GM19455 (cell line): ENCODE results near the gene COL1A2.
A peak's percentile ranks its signal among the peaks of the same experiment; 100 is the strongest.

Source experiments
- ATAC-seq: cut with Tn5 transposase; IDR thresholded peaks from one replicate; pipeline ENCODE4 v1.9.1; 2021; ENCODE audit not compliant: unreplicated experiment

COL1A2 gene

DNA sequence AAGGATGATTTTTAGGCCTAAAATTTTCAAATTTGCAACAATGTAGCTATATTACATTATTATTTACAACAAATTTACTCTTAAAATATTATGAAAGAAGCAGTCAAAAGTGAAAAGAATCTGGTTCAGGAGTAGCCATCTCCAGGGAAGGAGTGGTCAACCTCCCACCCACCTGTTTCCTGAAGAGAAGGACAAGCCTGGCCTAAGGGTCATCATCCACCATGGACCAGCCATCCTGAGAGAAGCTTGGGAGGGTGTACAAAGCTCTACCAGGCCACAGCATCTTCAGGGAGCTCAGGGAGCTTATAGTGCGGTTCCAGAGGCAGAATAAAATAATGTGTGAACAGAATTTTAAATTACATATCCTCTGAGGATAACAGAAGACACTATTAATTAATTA is 38.1 kb downstream of the COL1A2 start:
- no peak for ATAC-seq

DNA sequence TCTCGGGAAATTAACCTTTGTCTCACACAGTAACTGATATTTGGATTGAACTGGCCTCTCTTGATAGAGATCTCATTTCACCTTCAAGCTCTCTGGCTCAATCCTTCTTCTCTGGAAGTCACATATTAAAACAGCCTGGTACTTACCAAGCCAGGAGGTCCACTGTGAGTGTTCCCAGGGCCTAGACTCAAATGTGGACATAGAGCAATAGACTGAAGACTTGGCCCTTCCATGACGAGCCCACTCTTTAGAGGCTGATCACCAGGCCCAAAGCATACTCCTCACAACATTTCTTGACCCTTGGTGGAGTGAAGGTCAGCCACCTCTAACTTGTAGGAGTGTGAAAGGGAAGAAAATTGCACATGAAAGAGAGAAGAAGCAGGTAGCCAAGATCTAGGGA is 38.5 kb downstream of the COL1A2 start:
- no peak for ATAC-seq

GRCh38 chr7:94434042-94434441 is 39.3 kb downstream of the COL1A2 start:
- ATAC-seq = no peak

DNA sequence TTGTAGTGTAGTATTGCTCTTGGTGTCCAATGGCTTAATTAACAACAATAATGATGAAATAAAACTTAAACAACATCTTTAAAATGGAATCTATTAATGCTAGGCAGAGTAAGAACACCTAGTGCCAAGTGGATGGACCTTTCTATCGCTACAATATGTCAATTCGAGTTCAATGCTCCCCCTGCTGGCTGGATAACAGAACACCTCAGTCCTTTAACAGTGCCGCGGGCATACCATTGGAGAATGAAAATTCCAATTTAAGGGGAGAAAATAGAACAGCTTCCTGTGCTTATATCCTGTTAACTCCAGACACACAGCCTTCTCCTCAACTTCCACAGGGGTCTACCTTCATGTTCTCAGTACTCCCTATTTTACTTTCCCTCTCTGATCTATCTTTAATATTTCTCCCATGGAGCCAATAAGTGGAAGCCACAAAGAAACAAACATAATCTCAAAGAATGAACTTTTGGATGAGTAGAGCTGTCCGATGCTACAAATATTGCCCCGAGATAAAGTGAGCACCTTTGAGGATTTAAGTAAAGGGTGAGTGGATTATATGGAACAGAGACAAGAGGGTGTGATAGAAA is 41.4 kb downstream of the COL1A2 start:
- peak; percentile 90 for ATAC-seq

DNA sequence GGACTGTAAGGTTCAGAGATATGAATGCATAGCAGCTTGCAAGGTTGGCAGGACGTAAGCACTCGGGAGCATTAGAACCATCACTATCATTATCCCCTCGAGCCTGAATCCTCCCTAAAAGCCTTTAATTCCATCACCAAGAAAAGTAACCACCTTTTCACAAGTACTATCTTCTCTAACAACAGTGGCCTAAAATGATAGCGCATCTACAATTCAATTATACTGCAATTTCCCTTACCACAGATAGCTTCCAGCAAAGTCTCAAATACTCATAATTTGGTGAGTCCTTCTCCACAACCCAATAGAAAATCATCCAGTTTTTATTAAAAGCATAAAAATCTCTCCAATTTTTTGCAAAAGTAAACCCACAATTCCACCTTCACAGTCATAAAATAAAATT is 42.0 kb downstream of the COL1A2 start:
- ATAC-seq = no peak

DNA sequence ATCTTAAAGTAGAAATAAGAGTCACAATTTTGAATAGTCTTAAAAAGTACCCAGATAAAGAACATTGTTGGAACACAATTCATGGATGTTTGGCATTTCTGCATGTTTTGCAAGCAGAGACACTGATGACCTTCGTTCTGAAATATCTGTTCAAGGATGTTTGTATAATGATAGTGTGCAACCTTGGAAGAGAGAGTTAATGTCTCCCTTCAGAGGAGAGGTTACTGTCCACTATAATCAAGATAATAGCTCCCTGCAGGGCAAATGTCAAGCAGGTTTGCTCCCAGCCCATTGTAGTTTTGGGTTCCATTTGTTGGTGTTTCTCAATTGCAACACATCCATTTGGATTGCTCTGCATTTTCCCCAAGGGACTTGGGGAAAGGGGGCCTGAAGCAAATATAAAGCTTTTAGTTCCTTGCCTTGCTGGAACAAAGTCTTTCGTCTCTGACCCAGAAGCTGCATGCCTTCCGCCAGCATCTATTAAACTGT is 45.2 kb downstream of the COL1A2 start:
- no peak for ATAC-seq

DNA sequence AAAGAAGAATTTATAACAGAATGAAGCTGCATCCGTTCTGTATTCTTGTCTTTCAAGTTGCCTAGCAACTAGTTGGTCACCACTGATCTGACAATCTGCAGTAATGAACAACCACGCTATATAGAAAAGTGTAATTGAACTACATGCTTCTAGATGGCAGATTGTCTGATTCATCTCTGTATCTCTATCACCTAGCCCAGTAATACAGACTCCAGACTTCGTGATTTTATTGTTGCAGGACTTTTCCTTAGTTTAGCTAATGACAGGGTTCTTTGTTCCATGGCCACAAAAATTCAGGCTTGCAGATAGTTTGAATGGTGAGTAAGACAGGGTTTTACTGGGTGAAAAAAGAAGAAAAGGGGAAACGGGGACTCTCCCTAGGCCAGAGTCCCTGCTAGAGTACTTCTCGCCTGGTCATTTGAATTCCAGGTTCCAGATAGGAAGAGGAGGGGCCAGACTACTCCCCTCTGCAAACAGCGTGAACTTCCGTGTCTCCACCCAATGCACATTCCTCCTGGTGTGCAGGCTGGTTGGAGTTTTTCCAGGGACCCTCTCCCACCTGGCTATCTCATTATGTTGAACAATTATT is 45.9 kb downstream of the COL1A2 start:
- ATAC-seq = no peak

- ATAC-seq = no peak
These were observed 46.4 kb downstream of the COL1A2 start for GRCh38 chr7:94441138-94441537.

DNA sequence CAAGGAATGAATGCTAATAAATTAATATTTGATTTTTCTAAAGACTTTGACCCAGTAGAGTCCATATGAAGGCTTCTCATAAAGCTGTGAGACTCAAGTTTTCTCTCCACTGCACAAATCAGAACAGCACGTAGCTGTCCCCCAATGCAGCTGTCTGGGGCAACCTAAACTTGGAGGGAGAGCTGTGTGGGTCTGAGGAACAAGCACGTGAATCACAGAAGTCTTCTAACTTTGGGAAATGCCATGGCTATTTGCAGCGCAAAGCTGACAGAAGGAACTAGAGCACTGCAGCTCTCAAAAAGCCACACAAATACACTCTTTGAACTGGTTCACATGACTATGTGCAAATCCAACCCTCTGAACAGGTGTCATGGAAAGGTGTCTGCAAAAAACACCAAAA is 47.9 kb downstream of the COL1A2 start:
- ATAC-seq = no peak

DNA sequence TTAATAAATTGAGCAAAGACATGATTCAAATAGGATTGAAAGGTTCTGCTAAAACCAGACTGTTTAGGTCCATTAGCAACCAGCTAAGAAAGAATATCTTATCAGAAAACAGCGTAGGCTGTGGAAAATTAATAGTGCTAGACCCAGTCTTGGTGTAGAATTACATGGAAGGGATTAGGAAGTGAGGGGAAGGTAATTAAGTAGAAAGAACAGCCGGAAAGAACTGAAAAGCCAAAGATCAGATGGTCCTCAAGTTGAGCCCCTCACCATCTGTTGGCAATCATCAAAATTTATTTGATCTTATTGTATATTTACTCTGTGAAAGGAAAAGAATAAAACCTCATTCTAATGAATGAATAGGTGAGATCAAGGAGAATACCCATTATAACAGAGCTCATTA is 50.1 kb downstream of the COL1A2 start:
- ATAC-seq = no peak

- ATAC-seq = no peak
These were observed 51.0 kb downstream of the COL1A2 start for GRCh38 chr7:94445696-94446194.

DNA sequence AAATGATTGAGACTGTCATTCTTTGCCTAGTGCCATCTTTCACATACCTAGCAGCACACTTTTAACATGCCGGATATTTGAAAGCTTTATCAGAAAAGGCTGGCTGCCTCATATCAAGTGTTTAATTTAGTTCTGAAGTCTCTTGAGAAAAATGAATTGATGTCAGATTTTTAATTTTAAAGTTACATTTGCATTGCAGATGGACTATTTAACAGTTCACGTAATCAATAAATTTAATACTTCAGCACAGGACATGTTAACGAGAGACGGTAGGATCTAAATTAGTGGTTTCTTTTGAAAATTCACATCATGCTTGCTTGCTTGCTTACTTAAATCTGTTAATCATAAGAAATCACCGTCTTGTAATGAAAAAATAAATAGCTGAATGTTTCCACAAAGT is 51.6 kb downstream of the COL1A2 start:
- ATAC-seq = no peak

- ATAC-seq = peak; percentile 64
These were observed 54.5 kb downstream of the COL1A2 start for GRCh38 chr7:94449151-94449725.

- no peak for ATAC-seq
These were observed 55.5 kb downstream of the COL1A2 start for GRCh38 chr7:94450044-94450697.

- no peak for ATAC-seq
These were observed 56.5 kb downstream of the COL1A2 start for GRCh38 chr7:94451187-94451586.

- no peak for ATAC-seq
These were observed 57.5 kb downstream of the COL1A2 start for GRCh38 chr7:94452239-94452638.

DNA sequence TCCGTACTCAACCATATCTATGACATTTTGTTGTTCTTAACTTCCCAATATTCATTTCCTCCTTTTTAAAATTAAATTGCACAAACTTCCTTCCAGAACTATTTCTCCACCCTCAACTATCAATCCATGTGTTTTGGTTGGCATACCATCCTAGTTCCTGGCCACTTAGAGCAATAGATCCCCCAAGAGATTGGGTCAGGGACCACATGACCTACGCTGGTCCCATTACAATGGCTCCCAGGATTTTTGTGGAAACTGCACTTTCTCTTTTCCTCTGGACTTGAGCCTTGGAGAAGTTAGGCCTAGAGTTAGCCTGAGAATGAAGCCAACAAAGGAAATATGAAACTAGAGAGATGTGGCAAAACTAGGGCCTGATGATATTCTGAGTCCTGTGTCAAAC is 59.2 kb downstream of the COL1A2 start:
- ATAC-seq = no peak

DNA sequence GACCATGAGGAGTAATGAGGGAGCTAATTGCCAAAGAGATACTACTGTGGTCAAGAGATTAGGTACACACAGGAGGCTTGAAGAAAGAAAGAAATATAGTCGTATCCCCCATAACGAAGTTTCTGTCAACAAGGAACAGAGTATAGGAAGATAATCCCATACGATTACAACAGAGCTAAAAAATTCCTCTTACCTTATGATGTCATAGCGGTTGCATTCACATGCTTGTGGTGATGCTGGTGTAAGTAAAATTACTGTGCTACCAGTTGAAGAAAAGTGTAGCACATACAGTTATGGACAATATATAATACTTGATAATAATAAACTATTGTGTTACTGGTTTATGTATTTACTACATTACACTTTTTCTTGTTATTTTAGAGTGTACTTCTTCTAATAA is 63.3 kb downstream of the COL1A2 start:
- ATAC-seq = no peak

DNA sequence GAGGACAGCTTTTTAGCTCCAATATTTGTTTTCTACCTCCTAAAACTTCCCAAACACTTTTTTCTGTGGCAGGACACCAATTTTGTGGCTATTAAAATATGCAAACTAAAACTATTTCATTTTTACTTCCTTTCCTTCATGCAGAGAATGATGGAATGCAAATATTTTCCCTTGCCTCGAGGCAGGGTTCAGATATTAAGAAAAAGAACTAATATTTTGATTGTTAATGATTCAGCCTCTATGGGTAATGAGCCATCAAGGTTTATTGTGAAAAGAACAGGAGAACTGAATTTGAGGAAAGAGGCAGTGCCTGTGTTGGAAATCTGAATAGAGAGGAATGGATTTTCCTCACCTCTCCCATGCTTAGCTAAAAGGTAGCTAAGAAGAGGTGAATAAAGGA is 71.8 kb downstream of the COL1A2 start:
- ATAC-seq = no peak

DNA sequence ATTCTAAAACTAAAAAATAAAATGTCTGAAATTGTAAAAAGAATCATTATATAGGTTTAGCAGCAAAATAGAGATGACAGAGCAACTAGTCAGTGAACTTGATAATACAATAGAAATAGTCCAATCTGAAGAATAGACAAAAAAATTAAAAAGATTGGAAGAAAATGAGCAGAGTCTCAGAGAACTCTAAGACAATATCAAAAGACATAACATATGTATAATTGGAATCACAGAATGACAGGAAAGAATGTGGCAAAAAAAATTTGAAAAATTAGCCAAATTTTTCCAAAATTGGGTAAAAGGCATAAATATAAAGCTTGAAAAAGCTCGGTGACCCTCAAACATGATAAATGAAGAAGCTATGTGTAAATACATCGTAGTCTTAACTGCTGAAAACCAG is 76.9 kb downstream of the COL1A2 start:
- ATAC-seq = no peak

DNA sequence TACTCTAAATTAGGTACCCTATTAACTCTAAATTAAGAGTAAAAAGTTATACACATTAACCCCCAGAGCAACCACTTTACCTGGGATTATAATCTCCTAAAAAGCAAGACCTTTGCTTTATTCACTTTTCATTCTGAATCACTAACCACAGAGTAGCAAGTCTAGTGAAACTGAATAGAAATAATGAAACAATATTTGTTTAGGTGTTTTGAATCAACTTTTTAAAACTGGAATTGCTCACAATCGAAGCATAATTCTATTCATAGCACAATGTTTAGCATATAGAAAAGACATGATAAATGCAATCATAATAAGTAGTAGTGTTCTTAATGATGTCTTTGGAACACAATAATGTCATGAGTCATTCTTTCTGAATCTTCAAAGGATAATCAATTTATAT is 77.9 kb downstream of the COL1A2 start:
- no peak for ATAC-seq

DNA sequence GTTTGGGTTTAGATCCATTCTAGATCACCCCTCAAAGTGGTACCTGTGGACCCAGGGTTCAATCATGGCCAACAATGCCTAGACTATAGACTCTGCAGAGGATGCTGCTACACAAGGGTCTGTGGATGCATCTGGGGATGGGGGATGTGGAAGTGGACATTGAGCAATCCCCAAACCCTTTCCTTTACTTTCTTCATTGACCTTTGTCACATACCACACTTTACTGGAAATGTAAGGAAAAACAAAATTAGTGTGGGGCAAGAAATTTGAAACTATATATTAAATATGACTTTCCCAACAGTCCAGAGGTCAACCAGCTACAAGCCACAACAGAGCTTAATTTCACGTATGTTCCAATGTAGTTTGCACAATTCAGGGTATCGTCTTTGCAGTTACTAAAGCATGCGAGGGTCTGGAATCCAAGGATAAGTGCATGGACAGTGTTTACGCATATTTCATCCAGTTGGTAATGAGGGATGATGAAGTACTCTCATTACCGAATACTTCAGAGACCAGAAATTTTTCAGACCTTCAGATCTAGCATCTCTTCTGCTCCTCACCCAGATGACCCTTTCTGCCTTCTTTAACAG is 81.7 kb downstream of the COL1A2 start:
- no peak for ATAC-seq
